ENCODE measurements around the gene COL4A2.

The COL4A2 gene

GRCh38 chr13:110306960-110307766, at the start of gene COL4A2, which contains the start of gene COL4A1:
Gene COL4A2, plus strand, starts transcription at chr13:110307284. Its CDS starts 620 bp downstream, at chr13:110307904.
Gene COL4A1, minus strand, starts transcription at chr13:110307157. Its CDS starts 130 bp downstream, at chr13:110307027.
- DNase-seq = no peak

- DNase-seq = no peak
Observed at GRCh38 chr13:110257408-110257807, 49.7 kb upstream of the COL4A2 start.

GRCh38 chr13:110258876-110259631, 48.0 kb upstream of the COL4A2 start:
- DNase-seq = no peak

GRCh38 chr13:110259651-110260050, 47.4 kb upstream of the COL4A2 start:
- DNase-seq = no peak

GRCh38 chr13:110261166-110262081, 45.7 kb upstream of the COL4A2 start:
- DNase-seq = no peak

GRCh38 chr13:110262082-110262436, 45.0 kb upstream of the COL4A2 start:
- DNase-seq = no peak

GRCh38 chr13:110262508-110263291, 44.4 kb upstream of the COL4A2 start:
- no peak for DNase-seq

- DNase-seq = no peak
Observed at GRCh38 chr13:110263404-110263803, 43.7 kb upstream of the COL4A2 start.

GRCh38 chr13:110263888-110264287, 43.2 kb upstream of the COL4A2 start:
- DNase-seq = no peak

- no peak for DNase-seq
Observed at GRCh38 chr13:110264685-110265275, 42.3 kb upstream of the COL4A2 start.

- no peak for DNase-seq
Observed at GRCh38 chr13:110265341-110265681, 41.8 kb upstream of the COL4A2 start.

- DNase-seq = no peak
Observed at GRCh38 chr13:110265682-110266430, 41.2 kb upstream of the COL4A2 start.

GRCh38 chr13:110266431-110266809, 40.7 kb upstream of the COL4A2 start:
- DNase-seq = no peak

GRCh38 chr13:110266983-110267382, 40.1 kb upstream of the COL4A2 start:
- no peak for DNase-seq

GRCh38 chr13:110268061-110268460, 39.0 kb upstream of the COL4A2 start:
- no peak for DNase-seq

- DNase-seq = no peak
Observed at GRCh38 chr13:110268576-110269185, 38.4 kb upstream of the COL4A2 start.

GRCh38 chr13:110269509-110270185, 37.4 kb upstream of the COL4A2 start:
- no peak for DNase-seq

- no peak for DNase-seq
Observed at GRCh38 chr13:110270507-110270906, 36.6 kb upstream of the COL4A2 start.

- no peak for DNase-seq
Observed at GRCh38 chr13:110271313-110271712, 35.8 kb upstream of the COL4A2 start.

GRCh38 chr13:110272227-110272626, 34.9 kb upstream of the COL4A2 start:
- DNase-seq = no peak

Data from KG1 (cell line).